Epithelial cell of proximal tubule (primary cell): ENCODE measurements around the gene CPNE4. TPM values are rescaled to one million over a fixed set of nuclear protein-coding genes. Genes with fewer than 3 reads are reported as not detected.

Experiments
- DNase-seq: peaks from one replicate; pipeline ENCODE4 v3.0.0-alpha.2; 2011; ENCODE audit warnings: low read depth
- H3K4me3 ChIP-seq: 2 replicates; pipeline ENCODE4 v1.5.1; 2011; ENCODE audit warnings: low read depth, mild to moderate bottlenecking, low read length
- CTCF ChIP-seq: conservative IDR thresholded peaks from 2 replicates; pipeline ENCODE4 v1.5.1; 2012; ENCODE audit warnings: low read depth, mild to moderate bottlenecking, low read length
- total RNA-seq: library from RNA; depleted of rRNA; stranded (reverse); fragments of >200 nt; gene quantifications from 2 replicates; pipeline ENCODE4 v1.2.3, GENCODE V29; 2015

Gene CPNE4
- total RNA-seq, 1 donor from 2014 or later = 4.1 TPM

- DNase-seq = no peak
- H3K4me3 ChIP-seq = no peak overlapping the region
- TF ChIP-seq CTCF = no peak
Measured at GRCh38 chr3:131714585-131715220, 320.1 kb downstream of the CPNE4 start.

- no peak for DNase-seq
- no peak overlapping the region for H3K4me3 ChIP-seq
- TF ChIP-seq CTCF = no peak
Measured at GRCh38 chr3:131713416-131714123, 321.2 kb downstream of the CPNE4 start.

- no peak overlapping the region for H3K4me3 ChIP-seq
- DNase-seq = no peak
- no peak for TF ChIP-seq CTCF
Measured at GRCh38 chr3:131712662-131713061, 322.2 kb downstream of the CPNE4 start.

- DNase-seq = no peak
- no peak for TF ChIP-seq CTCF
- no peak overlapping the region for H3K4me3 ChIP-seq
Measured at GRCh38 chr3:131711114-131711768, 323.6 kb downstream of the CPNE4 start.

- no peak for TF ChIP-seq CTCF
- DNase-seq = no peak
Measured at GRCh38 chr3:131708241-131708640, 326.6 kb downstream of the CPNE4 start.

GRCh38 chr3:131705558-131706051 is 329.2 kb downstream of the CPNE4 start:
- TF ChIP-seq CTCF = no peak
- H3K4me3 ChIP-seq = no peak overlapping the region
- peak; percentile 44 for DNase-seq

More at GRCh38 chr3:131708241-131708640, 326.6 kb downstream of the CPNE4 start:
- no peak overlapping the region for H3K4me3 ChIP-seq
